Measurements from ENCODE around the gene TCF12.
"Not testable (repeated sequence)": the region's sequence is repeated elsewhere in the genome, so short reads cannot be mapped to it uniquely, and the experiment has no call there.

The TCF12 gene

DNA sequence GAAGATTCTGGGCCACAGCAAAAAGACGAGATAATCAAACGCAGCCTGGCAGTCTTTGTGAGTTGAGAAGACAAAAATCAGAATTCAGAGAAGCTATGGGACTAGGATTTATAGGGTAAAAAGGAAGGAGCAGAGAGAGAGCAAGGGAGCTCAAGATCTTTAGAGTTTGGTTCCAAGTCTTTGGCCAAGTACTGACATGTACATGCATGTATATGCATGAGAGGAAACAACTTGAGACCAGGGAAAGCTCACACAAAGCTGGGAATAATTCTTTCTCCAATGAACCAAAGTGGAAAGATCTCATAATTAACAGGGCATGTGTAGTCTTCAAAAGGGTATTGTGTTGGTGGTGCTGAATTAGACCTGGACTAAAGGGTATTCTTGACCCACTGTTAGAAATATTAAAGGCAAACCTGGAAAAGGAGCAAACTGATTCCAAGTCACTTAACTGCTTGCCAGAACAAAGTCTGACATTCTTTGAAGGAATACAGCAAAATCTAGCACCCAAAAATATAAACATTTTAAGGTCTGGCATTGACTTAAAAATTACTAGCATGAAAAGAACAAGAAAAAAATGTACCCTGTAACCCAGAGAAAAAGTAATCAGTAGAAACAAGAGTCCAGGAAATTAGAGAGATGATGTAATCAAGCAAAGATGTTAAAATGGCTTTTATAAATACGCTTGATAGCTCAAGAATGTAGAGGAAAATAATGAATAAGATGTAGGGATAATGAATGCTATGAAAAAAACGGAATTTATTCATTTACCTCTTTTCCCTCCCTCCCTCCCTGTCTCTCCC, 231.8 kb downstream of the TCF12 start:
- intact Hi-C loops (cut with DNase I) = no loop called here

DNA sequence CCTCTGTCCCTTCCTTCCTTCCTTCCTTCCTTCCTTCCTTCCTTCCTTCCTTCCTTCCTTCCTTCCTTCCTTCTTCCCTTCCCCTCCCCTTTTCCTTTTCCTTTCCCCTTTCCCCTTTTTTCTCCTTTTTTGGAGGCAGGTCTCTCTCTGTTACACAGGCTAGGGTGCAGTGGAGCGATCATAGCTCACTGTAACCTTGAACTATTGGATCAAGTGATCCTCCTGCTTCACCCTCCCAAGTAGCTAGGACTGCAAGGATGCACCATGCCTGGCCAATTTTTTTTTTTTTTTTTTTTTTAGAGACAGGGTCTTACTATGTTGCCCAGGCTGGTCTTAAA, 232.4 kb downstream of the TCF12 start:
- intact Hi-C loops (cut with DNase I); DNase-seq: not testable (repeated sequence)

More for the DNA sequence above, 231.8 kb downstream of the TCF12 start:
- no peak for DNase-seq

DNA sequence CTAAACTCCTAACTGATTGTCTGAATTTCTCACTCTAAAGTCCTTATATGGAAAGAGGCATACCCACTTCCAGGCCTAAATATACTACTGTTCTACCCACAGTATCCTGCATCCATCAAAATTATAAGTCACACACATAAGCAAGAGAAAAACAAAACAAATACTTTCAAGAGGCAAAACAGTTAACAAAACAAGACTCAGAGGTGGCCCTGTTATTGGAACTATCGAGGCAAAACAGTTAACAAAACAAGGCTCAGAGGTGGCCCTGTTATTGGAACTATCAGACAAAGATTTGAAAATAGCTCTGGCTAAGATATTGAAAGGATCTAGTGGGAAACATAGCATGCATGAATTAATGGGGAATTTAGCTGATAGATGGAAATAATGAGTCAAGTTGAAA, 233.7 kb downstream of the TCF12 start:
- no peak for DNase-seq
- intact Hi-C loops (cut with DNase I) = no loop called here

- intact Hi-C loops (cut with DNase I) = no loop called here
- no peak for DNase-seq
Observed at GRCh38 chr15:57152666-57153539, 234.5 kb downstream of the TCF12 start.

GRCh38 chr15:57156210-57156884, 237.9 kb downstream of the TCF12 start:
- intact Hi-C loops (cut with DNase I) = no loop called here
- DNase-seq = peak in 3 of 10 donors; percentile 11 to 47 (median 13)

DNA sequence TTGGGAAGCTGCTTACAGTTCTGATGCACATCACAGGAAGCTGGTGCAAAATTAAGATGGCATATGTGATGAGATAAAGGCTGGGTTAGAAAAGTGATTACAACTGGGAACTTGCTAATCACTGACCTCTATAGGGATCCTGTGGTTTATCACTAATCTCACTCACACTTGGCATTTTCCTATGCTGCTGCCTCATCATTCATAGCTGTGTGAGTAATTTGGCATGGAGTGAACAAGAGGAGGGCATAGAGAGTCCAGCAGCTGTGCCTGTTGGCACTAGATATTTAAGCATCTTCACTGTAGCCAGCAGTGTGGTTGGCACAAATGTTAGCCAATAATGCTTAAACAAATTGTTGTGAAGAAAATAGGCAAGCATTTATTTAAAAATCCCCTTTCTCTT, 240.1 kb downstream of the TCF12 start:
- intact Hi-C loops (cut with DNase I) = no loop called here
- peak in 5 of 10 donors; percentile 10 to 83 (median 17) for DNase-seq

DNA sequence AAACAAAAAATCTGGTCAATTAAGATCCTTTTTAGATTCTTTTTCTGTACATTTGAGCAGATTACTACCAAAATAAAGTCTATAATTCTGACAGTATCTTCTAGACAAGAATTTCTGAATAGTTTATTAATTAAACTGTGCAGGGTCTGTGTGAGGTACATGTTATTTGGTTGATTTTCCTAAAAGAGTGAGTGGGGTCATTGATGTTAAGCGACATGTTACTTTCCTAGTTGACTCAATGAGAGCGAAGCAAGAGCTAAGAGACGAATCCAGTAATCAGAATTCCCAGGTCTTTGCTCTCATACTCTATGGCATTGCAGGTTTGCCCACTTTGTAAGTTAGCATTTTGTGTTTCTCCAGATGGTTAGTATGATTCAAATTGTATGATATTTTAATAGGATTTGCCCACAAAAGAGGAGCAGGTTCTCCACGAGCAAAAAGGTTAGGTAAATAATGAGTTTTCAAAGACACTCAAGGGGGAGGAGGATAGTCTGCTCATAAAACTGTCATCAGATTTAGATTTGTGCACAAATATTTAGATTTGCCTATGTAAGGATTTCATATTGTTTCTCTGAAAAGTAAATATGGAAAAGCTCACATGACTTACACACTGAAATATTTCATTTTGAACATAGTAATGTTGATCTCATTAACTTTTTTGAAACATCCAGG, 240.7 kb downstream of the TCF12 start:
- DNase-seq = no peak
- intact Hi-C loops (cut with DNase I) = no loop called here

DNA sequence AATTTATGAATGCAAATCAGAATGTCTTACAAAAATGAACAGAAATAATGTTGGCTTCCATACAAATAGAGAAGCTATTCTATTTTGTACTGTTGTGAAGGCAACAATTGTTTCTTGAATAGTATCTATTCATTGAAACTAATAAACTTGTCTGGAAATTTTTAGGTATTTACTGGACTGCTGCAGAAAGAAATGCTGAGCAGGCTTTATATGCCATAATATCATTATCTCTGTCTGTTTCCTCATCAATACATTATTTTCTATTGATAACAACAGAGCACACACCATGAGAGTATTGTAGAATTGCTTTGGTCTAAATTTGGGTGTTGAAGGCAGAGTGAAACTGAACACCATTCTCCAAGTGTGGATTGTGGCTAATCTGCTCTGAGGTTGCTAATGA, 241.3 kb downstream of the TCF12 start:
- intact Hi-C loops (cut with DNase I) = no loop called here
- no peak for DNase-seq

GRCh38 chr15:57160823-57161560, 242.5 kb downstream of the TCF12 start:
- DNase-seq = no peak
- intact Hi-C loops (cut with DNase I) = no loop called here

GRCh38 chr15:57164251-57164650, 245.8 kb downstream of the TCF12 start:
- DNase-seq; intact Hi-C loops (cut with DNase I): not testable (repeated sequence)

- DNase-seq = no peak
- intact Hi-C loops (cut with DNase I) = no loop called here
Observed at GRCh38 chr15:57165992-57166391, 247.5 kb downstream of the TCF12 start.

GRCh38 chr15:57167821-57168395, 249.5 kb downstream of the TCF12 start:
- intact Hi-C loops (cut with DNase I) = no loop called here
- DNase-seq = no peak

- intact Hi-C loops (cut with DNase I) = no loop called here
- DNase-seq = no peak
Observed at GRCh38 chr15:57169643-57170042, 251.2 kb downstream of the TCF12 start.

DNA sequence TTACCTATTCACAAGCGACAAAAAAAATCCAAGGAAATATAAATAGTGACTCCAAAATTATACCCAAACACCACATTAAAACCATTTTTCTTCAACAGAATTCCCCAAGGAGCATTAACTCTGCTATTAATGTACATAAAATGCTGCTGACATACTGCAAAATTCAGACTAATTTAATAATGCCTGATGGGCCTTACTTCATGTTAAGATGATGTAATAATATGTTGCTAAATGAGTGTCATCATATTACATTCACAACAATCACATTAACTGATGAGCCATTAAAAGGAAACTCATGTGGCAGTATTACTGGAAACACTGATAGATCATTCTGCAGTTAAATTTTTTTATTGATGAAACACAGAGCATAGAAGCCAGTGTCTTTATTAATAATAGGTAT, 253.0 kb downstream of the TCF12 start:
- DNase-seq = no peak
- intact Hi-C loops (cut with DNase I) = no loop called here

GRCh38 chr15:57172925-57173324, 254.5 kb downstream of the TCF12 start:
- no peak for DNase-seq
- intact Hi-C loops (cut with DNase I) = no loop called here

DNA sequence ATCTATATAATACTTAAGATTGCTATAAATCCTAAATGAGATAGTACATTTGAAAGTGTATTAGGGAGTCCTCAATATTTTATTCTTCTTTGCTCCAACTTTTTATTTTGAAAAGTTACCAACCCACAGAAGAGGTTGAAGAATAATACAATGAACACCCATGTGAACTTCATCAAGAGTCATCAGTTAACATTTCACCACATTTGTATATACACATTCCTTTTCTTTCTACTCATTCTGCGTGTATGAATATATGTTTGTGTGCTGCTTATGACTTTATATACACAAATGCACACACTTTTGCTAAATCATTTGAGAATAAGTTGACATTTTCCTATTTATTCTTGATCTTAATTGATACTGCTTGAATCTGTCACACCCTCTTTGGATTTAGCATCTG, 264.6 kb downstream of the TCF12 start:
- no peak for DNase-seq
- intact Hi-C loops (cut with DNase I) = no loop called here

DNA sequence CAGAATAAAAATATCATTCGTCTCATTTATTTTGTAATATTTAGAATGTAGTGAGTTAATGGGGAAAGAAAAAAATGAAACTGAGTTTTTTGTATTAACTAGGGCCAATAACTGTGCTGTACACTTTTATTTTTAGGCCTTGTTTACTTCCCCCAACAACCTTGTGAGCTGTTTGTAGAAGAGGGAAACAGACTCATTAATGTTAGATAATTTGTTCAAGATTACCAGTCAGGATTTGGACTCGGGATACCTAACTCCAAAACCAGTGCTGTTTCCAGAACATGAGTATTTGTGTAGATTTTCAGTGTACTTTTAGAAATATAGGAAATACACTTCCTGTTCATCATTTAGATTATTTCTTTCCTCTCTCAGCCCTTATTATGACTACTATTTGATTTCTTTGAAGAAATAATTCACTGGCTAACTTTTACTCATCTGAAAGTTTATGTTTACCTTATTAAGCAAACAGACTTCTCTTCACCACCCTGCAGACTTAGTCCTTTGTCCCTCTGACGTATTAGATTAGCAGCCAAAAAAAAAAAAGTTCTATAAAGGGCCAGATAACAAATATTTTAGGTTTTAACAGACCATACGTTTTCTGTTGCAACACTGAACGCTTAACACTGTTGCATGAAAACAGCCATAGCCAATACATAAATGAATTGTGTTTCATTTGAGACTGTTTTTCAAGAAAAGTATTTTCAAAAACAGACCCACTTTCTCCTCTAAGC, 265.3 kb downstream of the TCF12 start:
- intact Hi-C loops (cut with DNase I) = no loop called here
- DNase-seq = no peak

GRCh38 chr15:57184502-57184901, 266.1 kb downstream of the TCF12 start:
- intact Hi-C loops (cut with DNase I) = no loop called here
- DNase-seq = no peak

- intact Hi-C loops (cut with DNase I) = no loop called here
- DNase-seq = no peak
Observed at GRCh38 chr15:57185507-57186074, 267.1 kb downstream of the TCF12 start.
